Measurements from ENCODE around the gene TMEM62.

DNA sequence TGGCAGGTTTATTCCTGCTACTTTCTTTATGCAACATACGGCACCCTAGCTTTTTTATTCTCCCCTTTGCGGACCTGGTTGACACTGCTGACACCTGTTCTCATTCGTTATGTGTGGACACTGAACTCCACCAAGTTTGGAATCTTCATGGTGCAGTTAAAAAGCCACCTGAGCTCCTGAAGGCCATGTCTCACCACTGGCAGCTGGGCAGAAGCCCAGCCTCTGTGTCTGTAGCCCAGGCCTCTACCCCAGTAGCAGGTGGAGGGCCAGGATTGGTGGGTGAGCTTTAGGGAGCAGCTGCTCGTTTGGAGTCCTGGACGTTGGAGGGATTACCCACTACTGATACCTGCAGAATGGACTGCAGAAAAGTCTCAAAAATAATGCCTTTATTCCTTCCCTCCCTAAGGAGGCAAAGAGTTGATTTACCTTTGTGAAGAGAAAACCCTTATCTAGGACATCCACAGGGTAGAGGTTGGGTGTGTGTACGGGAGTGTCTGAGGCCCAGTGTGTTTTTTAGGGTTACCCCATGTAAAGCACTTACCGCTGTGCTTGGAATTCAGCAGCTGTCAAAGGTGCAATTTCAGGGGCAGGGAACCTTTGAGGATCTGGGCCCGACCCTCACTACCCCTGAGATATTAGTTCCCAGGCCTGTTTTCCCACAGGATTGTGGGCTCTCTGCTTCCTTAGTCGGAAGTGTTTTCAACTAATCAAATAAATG, 51.2 kb downstream of the TMEM62 start:
- TF ChIP-seq JUND (IDR thresholded peaks at IDR 0.05) = no peak
- TF ChIP-seq, protein P1, sequence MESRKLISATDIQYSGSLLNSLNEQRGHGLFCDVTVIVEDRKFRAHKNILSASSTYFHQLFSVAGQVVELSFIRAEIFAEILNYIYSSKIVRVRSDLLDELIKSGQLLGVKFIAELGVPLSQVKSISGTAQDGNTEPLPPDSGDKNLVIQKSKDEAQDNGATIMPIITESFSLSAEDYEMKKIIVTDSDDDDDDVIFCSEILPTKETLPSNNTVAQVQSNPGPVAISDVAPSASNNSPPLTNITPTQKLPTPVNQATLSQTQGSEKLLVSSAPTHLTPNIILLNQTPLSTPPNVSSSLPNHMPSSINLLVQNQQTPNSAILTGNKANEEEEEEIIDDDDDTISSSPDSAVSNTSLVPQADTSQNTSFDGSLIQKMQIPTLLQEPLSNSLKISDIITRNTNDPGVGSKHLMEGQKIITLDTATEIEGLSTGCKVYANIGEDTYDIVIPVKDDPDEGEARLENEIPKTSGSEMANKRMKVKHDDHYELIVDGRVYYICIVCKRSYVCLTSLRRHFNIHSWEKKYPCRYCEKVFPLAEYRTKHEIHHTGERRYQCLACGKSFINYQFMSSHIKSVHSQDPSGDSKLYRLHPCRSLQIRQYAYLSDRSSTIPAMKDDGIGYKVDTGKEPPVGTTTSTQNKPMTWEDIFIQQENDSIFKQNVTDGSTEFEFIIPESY (IDR thresholded peaks at IDR 0.05) = no peak
- TF ChIP-seq, protein P2, sequence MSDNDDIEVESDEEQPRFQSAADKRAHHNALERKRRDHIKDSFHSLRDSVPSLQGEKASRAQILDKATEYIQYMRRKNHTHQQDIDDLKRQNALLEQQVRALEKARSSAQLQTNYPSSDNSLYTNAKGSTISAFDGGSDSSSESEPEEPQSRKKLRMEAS (IDR thresholded peaks at IDR 0.05) = no peak
- no peak for TF ChIP-seq RAD21 (IDR thresholded peaks at IDR 0.05)
- TF ChIP-seq, protein P3, sequence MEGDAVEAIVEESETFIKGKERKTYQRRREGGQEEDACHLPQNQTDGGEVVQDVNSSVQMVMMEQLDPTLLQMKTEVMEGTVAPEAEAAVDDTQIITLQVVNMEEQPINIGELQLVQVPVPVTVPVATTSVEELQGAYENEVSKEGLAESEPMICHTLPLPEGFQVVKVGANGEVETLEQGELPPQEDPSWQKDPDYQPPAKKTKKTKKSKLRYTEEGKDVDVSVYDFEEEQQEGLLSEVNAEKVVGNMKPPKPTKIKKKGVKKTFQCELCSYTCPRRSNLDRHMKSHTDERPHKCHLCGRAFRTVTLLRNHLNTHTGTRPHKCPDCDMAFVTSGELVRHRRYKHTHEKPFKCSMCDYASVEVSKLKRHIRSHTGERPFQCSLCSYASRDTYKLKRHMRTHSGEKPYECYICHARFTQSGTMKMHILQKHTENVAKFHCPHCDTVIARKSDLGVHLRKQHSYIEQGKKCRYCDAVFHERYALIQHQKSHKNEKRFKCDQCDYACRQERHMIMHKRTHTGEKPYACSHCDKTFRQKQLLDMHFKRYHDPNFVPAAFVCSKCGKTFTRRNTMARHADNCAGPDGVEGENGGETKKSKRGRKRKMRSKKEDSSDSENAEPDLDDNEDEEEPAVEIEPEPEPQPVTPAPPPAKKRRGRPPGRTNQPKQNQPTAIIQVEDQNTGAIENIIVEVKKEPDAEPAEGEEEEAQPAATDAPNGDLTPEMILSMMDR (IDR thresholded peaks at IDR 0.05; ENCODE audit: low read depth, low read length, missing input control) = no peak
- TF ChIP-seq TAF1 (conservative IDR thresholded peaks at IDR 0.05) = no peak
- TF ChIP-seq, protein P4, sequence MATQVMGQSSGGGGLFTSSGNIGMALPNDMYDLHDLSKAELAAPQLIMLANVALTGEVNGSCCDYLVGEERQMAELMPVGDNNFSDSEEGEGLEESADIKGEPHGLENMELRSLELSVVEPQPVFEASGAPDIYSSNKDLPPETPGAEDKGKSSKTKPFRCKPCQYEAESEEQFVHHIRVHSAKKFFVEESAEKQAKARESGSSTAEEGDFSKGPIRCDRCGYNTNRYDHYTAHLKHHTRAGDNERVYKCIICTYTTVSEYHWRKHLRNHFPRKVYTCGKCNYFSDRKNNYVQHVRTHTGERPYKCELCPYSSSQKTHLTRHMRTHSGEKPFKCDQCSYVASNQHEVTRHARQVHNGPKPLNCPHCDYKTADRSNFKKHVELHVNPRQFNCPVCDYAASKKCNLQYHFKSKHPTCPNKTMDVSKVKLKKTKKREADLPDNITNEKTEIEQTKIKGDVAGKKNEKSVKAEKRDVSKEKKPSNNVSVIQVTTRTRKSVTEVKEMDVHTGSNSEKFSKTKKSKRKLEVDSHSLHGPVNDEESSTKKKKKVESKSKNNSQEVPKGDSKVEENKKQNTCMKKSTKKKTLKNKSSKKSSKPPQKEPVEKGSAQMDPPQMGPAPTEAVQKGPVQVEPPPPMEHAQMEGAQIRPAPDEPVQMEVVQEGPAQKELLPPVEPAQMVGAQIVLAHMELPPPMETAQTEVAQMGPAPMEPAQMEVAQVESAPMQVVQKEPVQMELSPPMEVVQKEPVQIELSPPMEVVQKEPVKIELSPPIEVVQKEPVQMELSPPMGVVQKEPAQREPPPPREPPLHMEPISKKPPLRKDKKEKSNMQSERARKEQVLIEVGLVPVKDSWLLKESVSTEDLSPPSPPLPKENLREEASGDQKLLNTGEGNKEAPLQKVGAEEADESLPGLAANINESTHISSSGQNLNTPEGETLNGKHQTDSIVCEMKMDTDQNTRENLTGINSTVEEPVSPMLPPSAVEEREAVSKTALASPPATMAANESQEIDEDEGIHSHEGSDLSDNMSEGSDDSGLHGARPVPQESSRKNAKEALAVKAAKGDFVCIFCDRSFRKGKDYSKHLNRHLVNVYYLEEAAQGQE (IDR thresholded peaks at IDR 0.05) = no peak
- no peak for TF ChIP-seq GABPA (IDR thresholded peaks at IDR 0.05 in 1 of 2, conservative IDR thresholded peaks at IDR 0.05 in 1 of 2)
- no peak for TF ChIP-seq YY1 (IDR thresholded peaks at IDR 0.05)
- TF ChIP-seq SP1 (IDR thresholded peaks at IDR 0.05) = no peak
- TF ChIP-seq EGR1 (IDR thresholded peaks at IDR 0.05; ENCODE audit: low read depth in 2 of 2) = no peak
- TF ChIP-seq, protein P5, sequence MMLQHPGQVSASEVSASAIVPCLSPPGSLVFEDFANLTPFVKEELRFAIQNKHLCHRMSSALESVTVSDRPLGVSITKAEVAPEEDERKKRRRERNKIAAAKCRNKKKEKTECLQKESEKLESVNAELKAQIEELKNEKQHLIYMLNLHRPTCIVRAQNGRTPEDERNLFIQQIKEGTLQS (IDR thresholded peaks at IDR 0.05) = no peak

All from liver (tissue), 3 donors.